Immature natural killer cell (primary cell): ENCODE results near the gene ATP8B3. TPM values are rescaled to one million over a fixed set of nuclear protein-coding genes. Genes with fewer than 3 reads are reported as not detected.
"Not testable (repeated sequence)": the region's sequence is repeated elsewhere in the genome, so short reads cannot be mapped to it uniquely, and the experiment has no call there.

Experiments
- DNase-seq, 3 donors: peaks; one replicate each; pipeline ENCODE4 v3.0.0; 2022; ENCODE audit warnings: mixed read lengths in 1 of 3
- H3K27ac Mint-ChIP-seq, 6 donors: one replicate each; pipeline ENCODE4 v1.8.0; 2020; ENCODE audit warnings: mixed read lengths in 6 of 6, mild to moderate bottlenecking in 5 of 6, inconsistent platforms in 4 of 6, moderate library complexity in 3 of 6
- H3K27me3 Mint-ChIP-seq, 3 donors: one replicate each; pipeline ENCODE4 v1.8.0; 2020 to 2021; ENCODE audit warnings: low read depth in 3 of 3, mild to moderate bottlenecking in 3 of 3, mixed read lengths in 3 of 3, moderate library complexity in 3 of 3, inconsistent platforms in 1 of 3
- H3K36me3 Mint-ChIP-seq, 3 donors: one replicate each; pipeline ENCODE4 v1.8.0; 2020; ENCODE audit warnings: mixed read lengths in 3 of 3, inconsistent platforms in 2 of 3, mild to moderate bottlenecking in 2 of 3
- H3K4me1 Mint-ChIP-seq, 2 donors: one replicate each; pipeline ENCODE4 v1.8.0; 2020; ENCODE audit warnings: inconsistent platforms in 2 of 2, mild to moderate bottlenecking in 2 of 2, mixed read lengths in 2 of 2, moderate library complexity in 1 of 2
- H3K4me3 Mint-ChIP-seq, 5 donors: one replicate each; pipeline ENCODE4 v1.8.0; 2020; ENCODE audit warnings: mild to moderate bottlenecking in 5 of 5, mixed read lengths in 5 of 5, inconsistent platforms in 3 of 5, moderate library complexity in 3 of 5
- H3K9me3 Mint-ChIP-seq, 6 donors: one replicate each; pipeline ENCODE4 v1.8.0; 2020; ENCODE audit warnings: mild to moderate bottlenecking in 6 of 6, mixed read lengths in 6 of 6, inconsistent platforms in 4 of 6, moderate library complexity in 3 of 6
- polyA plus RNA-seq, 3 donors: library from polyadenylated mRNA; unstranded; fragments of 300-500 nt; fragmentation: Illumina TruSeq; gene quantifications; one replicate each; pipeline ENCODE4 v1.2.3, GENCODE V29; 2021

The ATP8B3 gene
- polyA plus RNA-seq, 3 donors from 2014 or later, result 1.7 to 3.3 (median 3.1) TPM

GRCh38 chr19:1766800-1767352 is 45.2 kb downstream of the ATP8B3 start:
- Mint-ChIP-seq H3K9me3 (peaks cover 0 to 16% (median 10%) of the 10 kb centered on the region in 6 donors), H3K4me3 (no peak overlapping the region), H3K36me3 (peaks cover 0 to 5% (median 0%) of the 10 kb centered on the region in 3 donors), H3K27ac (no peak overlapping the region), H3K27me3 (peaks cover 16 to 27% (median 23%) of the 10 kb centered on the region in 3 donors), H3K4me1 (no peaks in the 10 kb centered on the region)
- no peak for DNase-seq

- Mint-ChIP-seq H3K9me3 (peaks cover 1 to 11% (median 6%) of the 10 kb centered on the region in 6 donors), H3K4me3 (no peak overlapping the region), H3K27me3 (peaks cover 21 to 28% (median 23%) of the 10 kb centered on the region in 3 donors), H3K27ac (no peak overlapping the region), H3K4me1 (no peaks in the 10 kb centered on the region), H3K36me3 (peaks cover 0 to 5% (median 0%) of the 10 kb centered on the region in 3 donors)
- DNase-seq, result no peak
Measured at GRCh38 chr19:1765904-1766799, 45.9 kb downstream of the ATP8B3 start.

GRCh38 chr19:1765232-1765903 is 46.7 kb downstream of the ATP8B3 start:
- H3K36me3 Mint-ChIP-seq, result no peaks in the 10 kb centered on the region
- no peak overlapping the region for H3K4me3 Mint-ChIP-seq
- H3K4me1 Mint-ChIP-seq, result no peaks in the 10 kb centered on the region
- DNase-seq, result no peak
- peaks cover 0 to 3% (median 1%) of the 10 kb centered on the region in 6 donors for H3K9me3 Mint-ChIP-seq
- peaks cover 21 to 28% (median 24%) of the 10 kb centered on the region in 3 donors for H3K27me3 Mint-ChIP-seq
- H3K27ac Mint-ChIP-seq, result no peak overlapping the region

- Mint-ChIP-seq H3K27me3 (peaks cover 19 to 24% (median 21%) of the 10 kb centered on the region in 3 donors), H3K36me3 (no peaks in the 10 kb centered on the region), H3K4me3 (no peak overlapping the region), H3K4me1 (no peaks in the 10 kb centered on the region), H3K27ac (no peak overlapping the region), H3K9me3 (peaks cover 0 to 1% (median 0%) of the 10 kb centered on the region in 6 donors)
- no peak for DNase-seq
Measured at GRCh38 chr19:1764729-1765128, 47.3 kb downstream of the ATP8B3 start.

- Mint-ChIP-seq H3K9me3 (peaks cover 0 to 1% (median 0%) of the 10 kb centered on the region in 6 donors), H3K4me3 (no peak overlapping the region), H3K27me3 (peaks cover 19 to 25% (median 23%) of the 10 kb centered on the region in 3 donors), H3K4me1 (no peaks in the 10 kb centered on the region), H3K36me3 (no peaks in the 10 kb centered on the region), H3K27ac (no peak overlapping the region)
- no peak for DNase-seq
Measured at GRCh38 chr19:1763648-1764639, 48.1 kb downstream of the ATP8B3 start.

GRCh38 chr19:1762243-1763117 is 49.6 kb downstream of the ATP8B3 start:
- DNase-seq, result no peak
- H3K36me3 Mint-ChIP-seq, result no peaks in the 10 kb centered on the region
- H3K27ac Mint-ChIP-seq, result no peak overlapping the region
- H3K4me3 Mint-ChIP-seq, result no peak overlapping the region
- H3K27me3 Mint-ChIP-seq, result peaks cover 19 to 28% (median 23%) of the 10 kb centered on the region in 3 donors
- peaks cover 0 to 1% (median 0%) of the 10 kb centered on the region in 6 donors for H3K9me3 Mint-ChIP-seq
- no peaks in the 10 kb centered on the region for H3K4me1 Mint-ChIP-seq

GRCh38 chr19:1761528-1762242 is 50.4 kb downstream of the ATP8B3 start:
- Mint-ChIP-seq H3K4me1 (peaks cover 0 to 2% of the 10 kb centered on the region in 2 donors), H3K9me3 (peaks cover 0 to 1% (median 0%) of the 10 kb centered on the region in 6 donors), H3K27me3 (peaks cover 23 to 31% (median 23%) of the 10 kb centered on the region in 3 donors), H3K36me3 (no peaks in the 10 kb centered on the region), H3K27ac (no peak overlapping the region), H3K4me3 (no peak overlapping the region)
- DNase-seq, result no peak

GRCh38 chr19:1760786-1761527 is 51.1 kb downstream of the ATP8B3 start:
- H3K27ac Mint-ChIP-seq, H3K9me3 Mint-ChIP-seq, DNase-seq, H3K36me3 Mint-ChIP-seq, H3K4me1 Mint-ChIP-seq: not testable (repeated sequence)
- H3K4me3 Mint-ChIP-seq, result peak overlapping the region in 1 of 5 donors; percentile 13
- peaks cover 25 to 32% (median 29%) of the 10 kb centered on the region in 3 donors for H3K27me3 Mint-ChIP-seq

GRCh38 chr19:1760020-1760419 is 52.1 kb downstream of the ATP8B3 start:
- peaks cover 0 to 4% of the 10 kb centered on the region in 2 donors for H3K4me1 Mint-ChIP-seq
- no peak for DNase-seq
- H3K9me3 Mint-ChIP-seq, result peaks cover 0 to 1% (median 0%) of the 10 kb centered on the region in 6 donors
- H3K27ac Mint-ChIP-seq, result no peak overlapping the region
- H3K27me3 Mint-ChIP-seq, result peaks cover 25 to 34% (median 32%) of the 10 kb centered on the region in 3 donors
- no peaks in the 10 kb centered on the region for H3K36me3 Mint-ChIP-seq
- no peak overlapping the region for H3K4me3 Mint-ChIP-seq

GRCh38 chr19:1758959-1759903 is 52.8 kb downstream of the ATP8B3 start:
- peaks cover 27 to 33% (median 30%) of the 10 kb centered on the region in 3 donors for H3K27me3 Mint-ChIP-seq
- no peak overlapping the region for H3K27ac Mint-ChIP-seq
- peaks cover 0 to 1% (median 0%) of the 10 kb centered on the region in 6 donors for H3K9me3 Mint-ChIP-seq
- no peaks in the 10 kb centered on the region for H3K36me3 Mint-ChIP-seq
- peaks cover 0 to 4% of the 10 kb centered on the region in 2 donors for H3K4me1 Mint-ChIP-seq
- DNase-seq, result no peak
- no peak overlapping the region for H3K4me3 Mint-ChIP-seq
